NCI-H146 treated with DMSO at 0.1 percent for 48 hours (cell line): ENCODE results near the gene TNC.

Experiments
- DNase-seq: peaks from one replicate; lab custom pipeline; 2025; ENCODE audit not compliant: unreplicated experiment; lab: John Stamatoyannopoulos, UW

The TNC gene

GRCh38 chr9:115104908-115105307 is 13.0 kb downstream of the TNC start:
- no peak for DNase-seq

DNA sequence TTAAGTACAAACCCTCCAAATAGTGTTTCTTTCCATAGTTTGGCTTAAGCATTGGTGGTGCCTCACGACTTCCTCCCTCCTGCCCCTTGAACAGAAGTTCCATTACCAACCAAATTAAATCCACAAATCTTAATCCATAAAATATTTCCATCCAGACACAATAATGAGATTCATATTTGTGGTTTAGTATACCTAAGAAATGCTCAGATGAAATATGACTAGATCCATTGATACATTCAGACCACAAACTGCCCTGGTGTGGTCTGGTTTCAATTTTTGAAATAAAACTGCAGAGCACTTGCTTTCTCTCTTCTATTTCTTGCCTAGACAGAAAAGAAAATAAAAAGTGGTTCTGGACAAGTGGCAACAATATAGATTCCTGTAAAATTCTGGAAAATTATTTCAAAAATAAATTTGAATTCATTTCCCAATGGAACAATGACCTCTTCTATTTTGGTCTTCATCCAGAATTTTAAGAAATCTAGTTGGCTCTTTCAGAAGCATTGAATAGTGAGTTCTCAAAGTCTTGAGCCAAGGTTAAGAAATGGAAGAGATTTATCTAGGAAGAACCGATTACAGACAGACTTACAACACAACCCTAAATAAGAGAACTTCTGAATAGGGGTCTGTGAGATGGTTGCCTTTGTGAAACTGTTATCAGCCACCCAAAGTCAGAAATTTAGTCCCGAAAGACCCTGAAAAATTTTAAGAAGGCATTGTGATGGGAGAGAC is 14.0 kb downstream of the TNC start:
- DNase-seq = no peak

DNA sequence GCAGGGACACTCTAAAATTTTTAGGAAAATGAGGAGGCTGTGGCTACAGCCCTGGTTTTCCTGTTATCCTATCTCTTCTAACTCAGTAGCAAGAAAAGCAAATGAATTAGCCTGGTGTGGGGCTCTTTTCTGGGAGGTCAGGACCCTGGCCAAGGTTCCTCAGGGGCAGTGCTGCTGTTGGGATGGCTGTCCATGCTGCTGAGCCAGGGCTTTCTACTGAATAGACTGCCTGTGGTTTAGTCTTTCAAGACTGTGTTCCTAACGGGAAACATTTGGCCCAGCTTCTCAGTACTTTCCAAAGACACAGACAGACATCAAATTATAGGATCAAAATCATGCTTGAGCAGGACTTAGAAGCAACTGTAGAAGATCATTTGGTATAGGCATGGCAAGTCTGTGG is 18.1 kb downstream of the TNC start:
- no peak for DNase-seq

- no peak for DNase-seq
These were observed 19.6 kb downstream of the TNC start for GRCh38 chr9:115098226-115098965.

DNA sequence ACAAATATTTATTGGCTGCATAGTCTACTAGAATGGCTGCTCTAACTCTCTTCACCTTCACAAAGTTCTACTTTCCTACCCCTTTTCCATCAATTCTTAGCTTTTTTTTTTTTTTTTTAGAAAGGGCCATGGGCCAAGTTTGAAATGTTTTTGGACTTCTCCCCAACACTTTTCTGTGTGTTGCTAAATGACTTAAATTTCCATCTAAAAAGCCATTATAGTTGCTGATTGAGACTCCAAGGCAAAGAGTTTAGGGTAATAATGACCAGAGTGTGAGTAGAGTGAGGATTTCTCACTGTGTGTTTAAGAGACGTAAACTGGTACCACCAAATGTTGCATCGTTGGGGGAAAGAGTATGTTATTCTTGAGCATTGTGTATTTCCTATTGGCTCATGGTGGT is 24.4 kb downstream of the TNC start:
- DNase-seq = no peak

DNA sequence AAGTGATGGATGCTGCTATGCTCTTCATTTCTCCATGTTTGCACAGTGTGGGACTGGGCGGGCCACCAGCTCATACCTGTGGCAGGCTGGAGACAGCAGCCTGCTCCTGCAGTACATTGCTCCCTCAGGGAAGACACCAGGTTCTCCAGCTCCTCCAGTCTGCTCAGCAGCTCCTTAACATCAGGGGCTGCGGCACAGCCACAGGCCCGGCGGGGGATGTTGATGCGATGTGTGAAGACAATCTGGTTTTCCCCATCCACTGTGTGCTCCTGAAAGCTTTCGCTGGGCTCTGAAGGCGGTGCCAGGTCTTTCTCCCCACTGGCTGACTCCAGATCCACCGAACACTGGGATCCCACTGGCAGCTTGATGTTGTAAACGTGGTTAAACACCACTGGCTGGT is 27.5 kb downstream of the TNC start:
- no peak for DNase-seq

DNA sequence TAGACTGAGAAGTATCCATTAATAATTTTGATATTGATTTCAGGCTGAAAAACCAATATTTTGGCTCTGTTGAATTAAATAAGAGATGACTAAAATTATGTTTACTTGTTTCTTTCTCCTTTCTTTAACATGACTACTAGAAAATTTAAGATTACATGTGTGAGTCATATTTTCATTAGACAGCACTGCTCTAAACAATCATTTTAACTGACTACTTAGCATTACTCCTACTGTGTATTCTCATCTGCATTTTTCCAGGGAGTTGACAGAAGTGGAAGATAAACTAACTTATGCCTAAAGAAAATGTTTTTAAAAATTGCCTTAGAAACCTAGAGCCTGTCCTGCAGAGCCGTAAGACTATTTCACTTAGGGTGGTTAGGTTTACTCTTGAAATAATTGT is 29.1 kb downstream of the TNC start:
- DNase-seq = no peak

DNA sequence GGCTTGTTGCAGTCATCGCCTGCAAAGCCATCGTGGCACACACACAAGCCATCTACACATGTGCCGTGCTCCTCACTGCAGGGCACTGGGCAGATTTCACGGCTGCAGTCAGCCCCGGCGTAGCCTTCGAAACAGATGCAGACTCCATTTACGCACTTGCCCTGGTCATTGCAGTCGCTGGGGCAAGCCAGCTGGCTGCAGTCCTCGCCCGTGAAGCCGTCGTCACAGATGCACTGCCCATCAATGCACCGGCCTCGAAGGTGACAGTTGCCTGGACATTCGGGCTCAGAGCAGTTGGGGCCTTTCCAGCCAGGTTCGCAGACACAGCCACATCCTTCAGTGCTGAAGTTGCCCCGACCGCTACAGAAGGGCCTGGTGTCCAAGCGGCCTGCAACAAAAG is 31.1 kb downstream of the TNC start:
- no peak for DNase-seq

DNA sequence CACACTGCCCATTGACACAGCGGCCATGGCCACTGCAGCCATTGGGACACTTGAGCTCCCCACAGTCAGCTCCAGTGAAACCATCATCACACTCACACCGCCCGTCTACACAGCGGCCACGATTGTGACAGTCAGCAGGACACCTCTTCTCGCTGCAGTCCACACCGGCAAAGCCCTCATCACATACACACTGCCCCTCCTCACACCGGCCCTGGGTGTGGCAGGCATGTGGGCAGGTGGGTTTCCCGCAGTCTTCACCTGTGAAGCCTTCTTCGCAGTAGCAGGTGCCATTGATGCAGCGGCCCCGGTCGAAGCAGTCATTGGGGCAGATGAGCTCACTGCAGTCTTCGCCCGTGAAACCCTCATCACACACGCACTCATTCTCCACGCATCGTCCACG is 31.5 kb downstream of the TNC start:
- DNase-seq = no peak

DNA sequence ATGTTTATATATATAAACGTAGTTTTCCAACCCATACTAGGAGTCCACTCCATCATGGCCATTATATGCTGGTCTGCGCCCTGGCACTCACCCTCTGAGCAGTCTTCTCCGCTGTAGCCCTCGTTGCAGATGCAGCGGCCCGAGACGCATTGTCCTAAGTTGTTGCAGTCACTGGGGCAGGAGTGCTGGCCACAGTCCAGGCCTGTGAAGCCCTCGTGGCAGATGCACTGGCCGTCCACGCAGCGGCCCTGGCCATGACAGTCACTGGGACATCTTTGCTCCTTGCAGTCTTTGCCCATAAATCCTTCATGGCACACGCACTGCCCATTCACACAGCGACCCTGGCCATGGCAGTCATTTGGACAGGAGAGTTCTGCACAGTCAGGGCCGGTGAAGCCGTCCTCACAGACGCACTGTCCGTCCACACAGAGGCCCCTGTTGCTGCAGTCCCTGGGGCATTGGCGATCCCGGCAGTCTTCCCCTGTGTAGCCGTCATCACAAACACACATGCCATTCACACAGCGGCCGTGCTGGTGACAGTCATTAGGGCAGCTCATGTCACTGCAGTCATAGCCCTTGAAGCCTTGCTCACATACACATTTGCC is 32.1 kb downstream of the TNC start:
- no peak for DNase-seq

DNA sequence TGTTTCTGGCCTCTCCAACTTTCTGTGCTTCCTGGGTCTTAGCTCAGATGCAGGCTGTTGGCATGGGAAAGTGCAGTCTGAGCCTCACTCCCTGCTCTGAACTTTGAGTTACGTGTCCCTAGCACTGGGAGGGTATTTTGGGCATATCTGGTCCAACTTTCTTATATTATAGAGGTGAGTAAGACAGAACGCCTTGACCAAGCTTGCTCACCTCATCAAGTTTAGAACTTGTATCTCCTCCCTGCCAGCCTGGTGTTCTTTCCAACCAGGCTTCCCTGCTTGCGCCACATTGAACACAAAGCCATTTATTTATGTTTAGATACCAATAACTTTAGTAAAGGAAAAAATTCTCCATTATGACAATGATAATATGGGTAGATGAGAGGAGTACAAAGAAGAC is 33.2 kb downstream of the TNC start:
- no peak for DNase-seq

GRCh38 chr9:115084157-115084556 is 33.8 kb downstream of the TNC start:
- DNase-seq = no peak

DNA sequence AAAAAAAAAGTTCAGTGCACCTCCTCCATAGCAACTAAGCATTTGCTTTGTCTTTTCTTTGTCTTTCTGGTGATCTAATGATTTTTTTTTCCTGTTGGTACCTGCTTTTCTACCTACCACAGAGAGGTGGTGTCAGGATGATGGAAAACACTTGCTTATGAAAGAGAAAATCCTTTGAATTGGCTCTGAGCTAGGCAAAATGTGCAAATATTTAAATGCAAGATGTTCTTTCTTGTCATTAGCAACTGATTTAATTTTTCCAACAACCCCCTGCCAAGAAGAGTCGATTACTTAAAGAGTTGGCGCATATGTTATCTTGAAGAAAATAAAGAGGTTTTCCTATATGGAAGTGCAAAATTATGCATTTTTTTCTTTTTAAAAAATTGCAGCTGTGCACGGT is 37.7 kb downstream of the TNC start:
- DNase-seq = no peak

DNA sequence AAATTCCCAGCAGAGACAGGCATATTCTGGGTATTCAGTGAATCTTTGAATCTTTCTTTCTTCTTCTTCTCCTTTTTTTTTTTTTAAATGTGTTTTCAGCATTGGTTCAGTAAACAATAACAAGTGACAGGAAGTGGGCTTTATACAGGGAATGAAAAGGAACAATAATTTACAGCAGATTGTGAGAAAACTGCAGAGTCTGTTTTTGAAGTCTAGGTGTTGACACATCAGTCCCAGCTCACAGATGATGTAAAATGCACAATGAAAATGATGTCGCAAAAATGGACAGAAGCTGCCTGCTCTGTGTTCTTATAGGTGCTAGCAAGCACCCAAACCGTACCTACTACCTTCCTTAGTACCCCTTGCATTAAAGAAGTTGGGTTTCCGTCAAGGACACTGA is 38.8 kb downstream of the TNC start:
- no peak for DNase-seq

DNA sequence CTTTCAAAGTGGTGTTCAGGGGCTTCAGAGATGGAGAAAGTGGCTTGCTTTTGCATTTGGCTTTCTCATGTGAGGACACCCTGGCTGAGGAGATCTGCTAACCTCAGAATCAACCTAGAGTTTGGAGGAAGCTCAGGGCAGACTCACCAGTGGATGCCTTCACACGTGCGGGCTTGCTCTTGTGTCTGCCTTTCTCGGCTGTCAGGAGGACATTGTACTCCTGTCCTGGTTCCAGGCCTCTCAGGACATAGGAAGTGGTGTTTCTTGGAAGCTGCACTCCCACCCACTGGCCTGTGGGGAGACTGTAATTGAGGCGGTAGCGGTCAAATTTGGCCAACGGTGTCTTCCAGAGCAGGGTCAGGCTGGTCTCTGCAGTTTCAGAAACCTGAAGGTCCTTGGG is 44.5 kb downstream of the TNC start:
- DNase-seq = no peak

GRCh38 chr9:115071176-115071575 is 46.8 kb downstream of the TNC start:
- DNase-seq = no peak

- no peak for DNase-seq
These were observed 48.2 kb downstream of the TNC start for GRCh38 chr9:115069771-115070170.

DNA sequence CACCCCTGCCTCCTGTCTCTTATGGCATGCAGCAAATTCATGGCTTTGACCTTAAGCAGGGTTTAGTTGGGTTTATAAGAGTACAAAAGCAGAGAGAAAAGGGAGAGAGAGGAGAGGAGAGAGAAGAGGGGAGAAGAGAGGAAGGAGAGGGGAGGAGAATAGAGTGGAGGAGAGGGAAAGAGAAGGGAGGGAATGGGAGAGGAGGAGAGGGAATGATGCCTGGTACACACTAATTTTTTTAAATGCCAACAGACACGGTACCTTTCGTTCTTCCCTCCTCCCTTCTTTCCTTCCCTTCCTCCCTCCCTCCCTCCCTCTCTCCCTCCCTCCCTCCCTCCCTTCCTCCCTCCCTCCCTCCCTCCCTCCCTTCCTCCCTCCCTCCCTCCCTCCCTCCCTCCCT is 48.7 kb downstream of the TNC start:
- no peak for DNase-seq

- DNase-seq = no peak
These were observed 49.9 kb downstream of the TNC start for GRCh38 chr9:115068031-115068430.

DNA sequence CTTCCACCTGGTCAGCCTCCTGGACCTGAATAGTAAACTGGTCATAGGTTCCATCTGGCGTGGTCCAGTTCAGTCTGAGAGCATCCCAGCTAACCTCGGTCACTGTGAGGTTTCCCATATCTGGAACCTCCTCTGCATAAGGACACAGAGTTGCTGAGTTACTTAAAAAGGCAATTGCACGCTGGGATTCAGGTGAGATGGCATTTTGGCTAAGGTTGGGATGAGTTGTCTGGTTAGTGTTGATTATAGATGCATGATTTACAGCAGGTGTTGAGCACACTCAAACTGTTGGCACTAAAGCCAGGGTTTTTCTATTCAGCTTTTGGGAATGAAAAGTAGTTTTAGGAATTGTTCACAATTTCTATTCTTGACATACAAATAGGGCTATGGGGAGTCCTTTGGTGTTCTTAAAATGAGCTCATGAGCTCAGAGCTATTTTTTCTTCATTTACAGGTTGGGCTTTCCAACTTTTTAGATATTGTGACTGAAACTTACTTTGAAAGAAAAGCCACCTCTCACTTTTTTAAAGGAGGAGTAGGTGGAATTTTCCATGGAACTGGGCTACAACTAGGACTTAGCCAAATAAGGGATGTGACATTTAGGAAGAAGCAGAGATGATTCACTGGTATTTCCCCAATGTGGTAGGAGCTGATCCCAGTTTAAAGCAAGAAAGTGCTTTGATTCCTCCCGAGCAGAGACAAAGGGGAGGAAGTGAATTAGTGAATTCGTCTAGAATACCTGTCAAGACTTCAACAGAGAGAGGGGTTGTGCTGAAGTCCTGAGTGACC is 54.7 kb downstream of the TNC start:
- no peak for DNase-seq

DNA sequence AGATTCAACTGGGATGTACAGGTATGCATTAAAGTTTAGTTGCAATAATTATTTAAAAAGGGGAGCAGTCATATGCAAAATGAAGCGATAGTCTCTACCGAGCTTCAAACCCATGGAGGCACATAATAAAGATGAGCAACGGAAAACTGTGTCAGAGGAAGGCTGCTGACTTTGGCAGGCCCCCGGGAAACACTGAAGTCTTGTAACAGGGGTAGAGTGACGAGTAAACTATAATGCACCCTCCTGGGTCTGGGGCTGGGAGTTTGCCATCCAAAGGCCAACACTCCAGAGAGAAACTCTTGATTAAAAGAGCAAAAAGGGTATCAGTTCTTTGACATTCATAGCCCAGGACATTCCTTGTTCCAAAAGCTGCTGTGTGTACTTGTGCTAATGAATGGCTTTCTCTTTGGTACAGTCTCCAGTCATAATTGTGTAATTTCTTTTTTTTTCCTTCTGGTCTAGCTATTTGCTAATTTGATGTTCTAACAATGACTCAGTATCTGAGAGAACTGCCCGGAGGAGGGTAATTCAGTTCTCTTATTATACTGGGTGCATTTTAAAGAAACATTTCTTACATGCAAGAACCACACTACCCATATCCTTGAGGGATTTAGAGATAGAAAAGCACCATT is 59.2 kb downstream of the TNC start:
- DNase-seq = no peak
